Epithelial cell of esophagus (primary cell): ENCODE measurements around the gene MYLK.

Experiments
- DNase-seq: peaks from one replicate; pipeline ENCODE4 v3.0.0; 2010; ENCODE audit warnings: low read depth
- H3K4me3 ChIP-seq: 2 replicates; pipeline ENCODE4 v1.5.1; 2011; ENCODE audit warnings: mild to moderate bottlenecking, low read length, control low read depth
- CTCF ChIP-seq: IDR thresholded peaks from 2 replicates; pipeline ENCODE4 v1.5.1; 2011; ENCODE audit warnings: low read depth, mild to moderate bottlenecking, low read length, control low read depth, inconsistent platforms; ENCODE audit not compliant: insufficient read depth; ENCODE audit errors: missing control alignments

The MYLK gene

GRCh38 chr3:123798550-123798949, 85.6 kb downstream of the MYLK start:
- TF ChIP-seq CTCF: no peak
- no peak for DNase-seq
- no peak overlapping the region for H3K4me3 ChIP-seq

GRCh38 chr3:123795471-123796251, 88.5 kb downstream of the MYLK start:
- TF ChIP-seq CTCF: no peak
- no peak overlapping the region for H3K4me3 ChIP-seq
- no peak for DNase-seq

- H3K4me3 ChIP-seq: no peak overlapping the region
- DNase-seq: no peak
- no peak for TF ChIP-seq CTCF
Observed at GRCh38 chr3:123793425-123793824, 90.7 kb downstream of the MYLK start.

GRCh38 chr3:123792473-123793201, 91.5 kb downstream of the MYLK start:
- TF ChIP-seq CTCF: no peak
- peak; percentile 48 for DNase-seq
- H3K4me3 ChIP-seq: no peak overlapping the region

GRCh38 chr3:123791898-123792297, 92.2 kb downstream of the MYLK start:
- DNase-seq: no peak
- no peak overlapping the region for H3K4me3 ChIP-seq
- no peak for TF ChIP-seq CTCF

- DNase-seq: peak; percentile 25
- no peak overlapping the region for H3K4me3 ChIP-seq
- no peak for TF ChIP-seq CTCF
Observed at GRCh38 chr3:123791417-123791816, 92.7 kb downstream of the MYLK start.
